A549 (cell line): ENCODE measurements around the gene ENO3.

ENCODE experiments used
- BHLHE40 ChIP-seq: IDR thresholded peaks from 2 replicates; pipeline ENCODE4 v1.6.1; 2012; ENCODE audit warnings: low read depth, low read length, inconsistent platforms
- CBX2 ChIP-seq: fragments of 200-600 bp; sonication (generic); IDR thresholded peaks from 2 replicates; pipeline ENCODE4 v1.6.1; 2016; ENCODE audit warnings: low read depth, mild to moderate bottlenecking, borderline replicate concordance
- CBX8 ChIP-seq: fragments of 200-600 bp; sonication (generic); IDR thresholded peaks from 2 replicates; pipeline ENCODE4 v1.6.1; 2016
- CTCF ChIP-seq: fragments of >200 bp; sonication (Bioruptor Twin); formaldehyde crosslinking; IDR thresholded peaks from 3 replicates; pipeline ENCODE4 v1.5.1; 2016
- HDAC2 ChIP-seq: fragments of 200-600 bp; sonication (generic); IDR thresholded peaks from 2 replicates; pipeline ENCODE4 v1.6.1; 2016
- MAFK ChIP-seq: fragments of 450-650 bp; IDR thresholded peaks from 2 replicates; pipeline ENCODE4 v1.6.1; 2014; ENCODE audit not compliant: partially characterized antibody
- PHF8 ChIP-seq: fragments of 200-600 bp; sonication (generic); IDR thresholded peaks from 2 replicates; pipeline ENCODE4 v1.6.1; 2016; ENCODE audit warnings: low read depth, mild to moderate bottlenecking, antibody characterized with exemption, moderate library complexity, borderline replicate concordance
- POLR2AphosphoS2 ChIP-seq: conservative IDR thresholded peaks from 2 replicates; pipeline ENCODE4 v1.6.1; 2012; ENCODE audit warnings: low read length, improper control_type of control experiment, inconsistent platforms
- RAD21 ChIP-seq, 2 experiments: fragments of >200 bp in 1 of 2; sonication (Bioruptor Twin) in 1 of 2; formaldehyde crosslinking in 1 of 2; IDR thresholded peaks in 1 of 2; conservative IDR thresholded peaks in 1 of 2; 2 replicates in 1 of 2; 3 replicates in 1 of 2; pipeline ENCODE4 v1.6.1; 2012 to 2018; ENCODE audit warnings: inconsistent platforms in 1 of 2
- RCOR1 ChIP-seq: fragments of 150-350 bp; IDR thresholded peaks from 2 replicates; pipeline ENCODE4 v1.6.1; 2014; ENCODE audit warnings: antibody characterized with exemption, low read length, low read depth

- no peak for TF ChIP-seq POLR2AphosphoS2
- TF ChIP-seq RAD21 (conservative IDR thresholded peaks at IDR 0.05 in 1 of 2, IDR thresholded peaks at IDR 0.05 in 1 of 2): no peak
- no peak for TF ChIP-seq CBX8
- TF ChIP-seq RCOR1: no peak
- TF ChIP-seq CBX2: no peak
- TF ChIP-seq CTCF: no peak
- TF ChIP-seq MAFK: no peak
- no peak for TF ChIP-seq PHF8
- TF ChIP-seq BHLHE40: no peak
- no peak for TF ChIP-seq HDAC2
These were observed 4.2 kb downstream of the ENO3 start for GRCh38 chr17:4955091-4955490.
